Measurements from ENCODE around the gene AFG1L. TPM values are rescaled to one million over a fixed set of nuclear protein-coding genes. Genes with fewer than 3 reads are reported as not detected.

The AFG1L gene
- total and polyA plus RNA-seq, 7 experiments from 2014 or later, result 3.5 to 9.2 (median 6.5) TPM

DNA sequence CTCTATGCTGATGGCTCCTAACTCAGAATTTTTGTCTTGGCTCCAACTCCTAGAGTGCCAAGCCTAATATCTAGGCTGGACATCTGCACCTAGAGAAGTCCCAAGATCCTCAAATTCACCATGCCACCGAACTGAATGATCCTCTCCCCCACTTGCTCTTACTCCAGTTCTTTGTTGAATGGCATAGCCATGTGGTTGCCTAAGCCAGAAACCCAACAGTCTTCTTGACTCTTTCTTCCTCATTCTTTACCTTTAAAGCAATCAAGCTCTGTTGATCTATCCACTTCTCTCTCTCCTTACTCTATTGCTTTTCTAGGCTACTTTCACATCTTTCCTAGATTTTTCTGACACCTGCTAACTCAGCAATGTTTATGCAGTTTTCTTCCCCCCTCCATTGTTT lies 139.4 kb downstream of the AFG1L start:
- H3K36me3 ChIP-seq (ENCODE audit: control insufficient read depth in 2 of 3, insufficient read depth in 3 of 3, low read length in 3 of 3), result no peaks in the 10 kb centered on the region
- H3K9me3 ChIP-seq (ENCODE audit: control insufficient read depth in 2 of 3, low read length in 3 of 3), result no peaks in the 10 kb centered on the region
- Mint-ChIP-seq H3K4me3 (no peak overlapping the region), H3K9me3 (peaks cover 0 to under 1% (median 0%) of the 10 kb centered on the region in 11 donors), H3K4me1 (peaks cover 0 to 11% (median 5%) of the 10 kb centered on the region in 7 donors), H3K27ac (no peak overlapping the region), H3K27me3 (peaks cover 0 to 43% (median 0%) of the 10 kb centered on the region in 5 donors), H3K36me3 (peaks cover 0 to 24% (median 11%) of the 10 kb centered on the region in 5 donors)
- H3K27ac ChIP-seq (ENCODE audit: low read depth, low read length), result no peak overlapping the region
- peaks cover 0 to 3% of the 10 kb centered on the region in 2 donors for H3K4me1 ChIP-seq (ENCODE audit: control insufficient read depth in 2 of 2, insufficient read depth in 2 of 2, low read length in 2 of 2)
- POLR2A ChIA-PET, result no interaction called here
- H3K4me3 ChIP-seq (ENCODE audit: low read length), result no peak overlapping the region
- intact Hi-C loops (cut with micrococcal nuclease), result no loop called here
- no peaks in the 10 kb centered on the region for H3K27me3 ChIP-seq (ENCODE audit: control insufficient read depth in 2 of 2, insufficient read depth in 2 of 2, low read length in 2 of 2)
- CTCF ChIA-PET, result no interaction called here
- no peak for ATAC-seq
- DNase-seq, result no peak

DNA sequence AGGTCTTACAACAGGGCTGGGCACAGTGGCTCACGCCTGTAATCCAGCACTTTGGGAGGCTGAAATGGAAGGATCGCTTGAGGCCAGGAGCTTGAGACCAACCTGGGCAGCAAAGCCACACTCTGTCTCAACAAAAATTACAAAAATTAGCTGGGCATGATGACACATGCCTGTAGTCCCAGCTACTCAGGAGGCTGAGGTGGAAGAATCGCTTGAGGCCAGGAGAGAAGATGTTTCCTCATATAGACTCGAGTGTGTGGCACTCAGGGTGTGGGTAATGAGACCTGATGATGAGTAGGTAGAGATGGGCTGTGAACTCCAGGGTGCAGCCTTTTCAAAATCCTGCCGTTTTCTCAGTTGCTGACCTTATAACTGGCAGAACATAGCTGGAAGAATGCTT lies 140.5 kb downstream of the AFG1L start:
- Histone ChIP-seq H3K4me1 (ENCODE audit: control insufficient read depth in 2 of 2, insufficient read depth in 2 of 2, low read length in 2 of 2) (peaks cover 0 to 3% of the 10 kb centered on the region in 2 donors), H3K27me3 (ENCODE audit: control insufficient read depth in 2 of 2, insufficient read depth in 2 of 2, low read length in 2 of 2) (no peaks in the 10 kb centered on the region), H3K27ac (ENCODE audit: low read depth, low read length) (no peak overlapping the region), H3K36me3 (ENCODE audit: control insufficient read depth in 2 of 3, insufficient read depth in 3 of 3, low read length in 3 of 3) (no peaks in the 10 kb centered on the region), H3K4me3 (ENCODE audit: low read length) (no peak overlapping the region), H3K9me3 (ENCODE audit: control insufficient read depth in 2 of 3, low read length in 3 of 3) (no peaks in the 10 kb centered on the region)
- H3K9me3 Mint-ChIP-seq, result no peaks in the 10 kb centered on the region
- CTCF ChIA-PET, result no interaction called here
- peaks cover 0 to 11% (median 5%) of the 10 kb centered on the region in 7 donors for H3K4me1 Mint-ChIP-seq
- no peak overlapping the region for H3K4me3 Mint-ChIP-seq
- H3K27ac Mint-ChIP-seq, result no peak overlapping the region
- no peak for ATAC-seq
- peaks cover 0 to 40% (median 0%) of the 10 kb centered on the region in 5 donors for H3K27me3 Mint-ChIP-seq
- POLR2A ChIA-PET, result no interaction called here
- DNase-seq, result no peak
- intact Hi-C loops (cut with micrococcal nuclease), result no loop called here
- peaks cover 0 to 23% (median 11%) of the 10 kb centered on the region in 5 donors for H3K36me3 Mint-ChIP-seq

DNA sequence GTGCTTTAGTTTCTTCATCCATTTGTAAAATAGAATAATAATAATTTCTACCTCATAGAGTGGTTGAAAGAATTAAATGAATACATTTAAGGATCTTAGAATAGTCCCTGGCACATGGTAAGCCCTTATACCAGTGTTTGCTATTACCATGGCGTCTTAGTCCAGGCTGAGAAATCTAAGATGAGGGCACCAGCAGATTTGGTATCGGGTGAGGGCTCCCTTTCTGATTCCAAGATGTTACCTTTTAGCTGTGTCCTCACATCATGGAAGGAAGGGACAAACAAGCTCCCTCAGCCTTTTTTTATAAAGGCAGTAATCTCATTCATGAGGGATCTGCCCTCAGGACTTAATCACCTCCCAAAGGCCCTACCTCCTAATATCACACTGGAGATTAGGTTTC lies 141.9 kb downstream of the AFG1L start:
- intact Hi-C loops (cut with micrococcal nuclease), result no loop called here
- DNase-seq, result no peak
- H3K4me1 Mint-ChIP-seq, result peaks cover 0 to 11% (median 5%) of the 10 kb centered on the region in 7 donors
- peaks cover 0 to 40% (median 0%) of the 10 kb centered on the region in 5 donors for H3K27me3 Mint-ChIP-seq
- no peak for ATAC-seq
- H3K4me3 ChIP-seq (ENCODE audit: low read length), result no peak overlapping the region
- ChIA-PET POLR2A (no interaction called here), CTCF (no interaction called here)
- H3K27ac Mint-ChIP-seq, result no peak overlapping the region
- H3K9me3 Mint-ChIP-seq, result no peaks in the 10 kb centered on the region
- H3K27me3 ChIP-seq (ENCODE audit: control insufficient read depth in 2 of 2, insufficient read depth in 2 of 2, low read length in 2 of 2), result no peaks in the 10 kb centered on the region
- peaks cover 0 to 3% of the 10 kb centered on the region in 2 donors for H3K4me1 ChIP-seq (ENCODE audit: control insufficient read depth in 2 of 2, insufficient read depth in 2 of 2, low read length in 2 of 2)
- H3K36me3 Mint-ChIP-seq, result peaks cover 0 to 23% (median 11%) of the 10 kb centered on the region in 5 donors
- no peaks in the 10 kb centered on the region for H3K9me3 ChIP-seq (ENCODE audit: control insufficient read depth in 2 of 3, low read length in 3 of 3)
- H3K36me3 ChIP-seq (ENCODE audit: control insufficient read depth in 2 of 3, insufficient read depth in 3 of 3, low read length in 3 of 3), result no peaks in the 10 kb centered on the region
- H3K4me3 Mint-ChIP-seq, result no peak overlapping the region
- H3K27ac ChIP-seq (ENCODE audit: low read depth, low read length), result no peak overlapping the region

DNA sequence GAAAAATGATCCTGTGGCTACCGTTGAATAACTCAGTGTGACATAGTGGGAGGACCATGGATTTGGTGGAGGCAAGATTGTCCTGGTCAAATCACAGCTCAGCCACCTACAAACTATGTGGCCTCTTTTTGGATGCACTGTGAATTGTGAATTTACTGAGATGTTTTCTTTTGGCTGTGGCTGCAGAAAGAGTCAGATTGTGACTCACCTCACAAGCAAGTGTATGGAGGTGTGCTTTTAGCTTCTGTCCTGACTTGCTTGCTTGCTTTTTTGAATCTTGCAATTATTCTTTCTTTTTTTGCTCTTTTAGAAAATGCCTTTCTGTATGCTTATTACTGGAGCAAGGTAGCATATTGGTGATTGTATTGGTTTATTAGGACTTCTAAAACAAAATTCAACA lies 143.0 kb downstream of the AFG1L start:
- Mint-ChIP-seq H3K27ac (no peak overlapping the region), H3K9me3 (no peaks in the 10 kb centered on the region), H3K36me3 (peaks cover 0 to 13% (median 11%) of the 10 kb centered on the region in 5 donors), H3K27me3 (peaks cover 0 to 48% (median 0%) of the 10 kb centered on the region in 5 donors), H3K4me3 (no peak overlapping the region), H3K4me1 (peaks cover 0 to 3% (median 2%) of the 10 kb centered on the region in 7 donors)
- ChIA-PET CTCF (no interaction called here), POLR2A (no interaction called here)
- no peaks in the 10 kb centered on the region for H3K27me3 ChIP-seq (ENCODE audit: control insufficient read depth in 2 of 2, insufficient read depth in 2 of 2, low read length in 2 of 2)
- H3K36me3 ChIP-seq (ENCODE audit: control insufficient read depth in 2 of 3, insufficient read depth in 3 of 3, low read length in 3 of 3), result no peaks in the 10 kb centered on the region
- H3K9me3 ChIP-seq (ENCODE audit: control insufficient read depth in 2 of 3, low read length in 3 of 3), result no peaks in the 10 kb centered on the region
- ATAC-seq (no peak), DNase-seq (no peak)
- H3K27ac ChIP-seq (ENCODE audit: low read depth, low read length), result no peak overlapping the region
- H3K4me3 ChIP-seq (ENCODE audit: low read length), result no peak overlapping the region
- intact Hi-C loops (cut with micrococcal nuclease), result no loop called here
- H3K4me1 ChIP-seq (ENCODE audit: control insufficient read depth in 2 of 2, insufficient read depth in 2 of 2, low read length in 2 of 2), result peaks cover 0 to under 1% of the 10 kb centered on the region in 2 donors

DNA sequence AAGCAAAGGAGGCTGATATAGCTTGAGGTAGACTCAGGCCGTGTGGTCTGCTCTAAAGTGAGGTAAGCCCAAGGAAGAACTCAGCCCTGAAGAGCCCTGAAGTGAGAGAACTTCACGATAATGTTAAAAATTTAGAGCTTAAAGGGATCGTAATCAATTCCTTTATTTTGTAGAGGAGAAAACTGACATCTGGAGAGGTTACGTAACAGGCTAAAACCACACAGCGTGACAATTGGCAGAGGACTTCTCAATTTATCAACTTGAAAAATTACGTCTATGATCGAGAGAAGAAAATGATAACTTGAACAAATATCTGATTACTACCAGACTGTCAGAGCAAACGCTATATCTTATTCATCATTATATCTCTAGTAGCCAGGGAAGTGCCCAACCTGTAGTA lies 144.1 kb downstream of the AFG1L start:
- ATAC-seq (no peak), DNase-seq (no peak)
- H3K9me3 ChIP-seq (ENCODE audit: control insufficient read depth in 2 of 3, low read length in 3 of 3), result no peaks in the 10 kb centered on the region
- Mint-ChIP-seq H3K9me3 (no peaks in the 10 kb centered on the region), H3K27ac (no peak overlapping the region), H3K36me3 (peaks cover 0 to 17% (median 7%) of the 10 kb centered on the region in 5 donors), H3K27me3 (peaks cover 0 to 53% (median 0%) of the 10 kb centered on the region in 5 donors), H3K4me1 (peaks cover 0 to 6% (median under 1%) of the 10 kb centered on the region in 7 donors), H3K4me3 (no peak overlapping the region)
- ChIA-PET CTCF (no interaction called here), POLR2A (no interaction called here)
- no peak overlapping the region for H3K4me3 ChIP-seq (ENCODE audit: low read length)
- no peaks in the 10 kb centered on the region for H3K27me3 ChIP-seq (ENCODE audit: control insufficient read depth in 2 of 2, insufficient read depth in 2 of 2, low read length in 2 of 2)
- intact Hi-C loops (cut with micrococcal nuclease), result no loop called here
- no peak overlapping the region for H3K27ac ChIP-seq (ENCODE audit: low read depth, low read length)
- no peaks in the 10 kb centered on the region for H3K4me1 ChIP-seq (ENCODE audit: control insufficient read depth in 2 of 2, insufficient read depth in 2 of 2, low read length in 2 of 2)
- no peaks in the 10 kb centered on the region for H3K36me3 ChIP-seq (ENCODE audit: control insufficient read depth in 2 of 3, insufficient read depth in 3 of 3, low read length in 3 of 3)

DNA sequence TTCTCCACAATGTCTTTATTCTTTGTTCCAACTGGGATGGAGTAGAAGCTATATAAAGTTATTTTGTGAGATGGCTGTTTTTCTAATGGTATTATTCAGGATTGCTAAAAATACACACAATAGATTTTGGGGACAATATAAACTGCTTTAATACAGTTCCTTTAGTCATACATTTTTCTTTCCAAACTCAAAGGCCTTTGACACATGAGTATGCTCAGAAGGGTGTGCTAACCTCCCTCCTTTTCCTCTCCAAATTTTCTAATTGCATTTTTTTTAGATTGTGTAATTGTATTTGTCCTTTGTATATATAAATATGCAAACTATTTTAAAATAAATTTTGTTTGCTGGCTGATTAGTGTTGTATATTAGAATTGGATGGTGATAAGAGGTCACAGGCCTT lies 146.3 kb downstream of the AFG1L start:
- no peak overlapping the region for H3K27ac Mint-ChIP-seq
- H3K4me1 ChIP-seq (ENCODE audit: control insufficient read depth in 2 of 2, insufficient read depth in 2 of 2, low read length in 2 of 2), result peaks cover 0 to 17% of the 10 kb centered on the region in 2 donors
- peaks cover 9 to 25% (median 23%) of the 10 kb centered on the region in 7 donors for H3K4me1 Mint-ChIP-seq
- no peaks in the 10 kb centered on the region for H3K27me3 ChIP-seq (ENCODE audit: control insufficient read depth in 2 of 2, insufficient read depth in 2 of 2, low read length in 2 of 2)
- ChIA-PET CTCF (no interaction called here), POLR2A (no interaction called here)
- H3K27ac ChIP-seq (ENCODE audit: low read depth, low read length), result no peak overlapping the region
- no peak for DNase-seq
- no peak overlapping the region for H3K4me3 Mint-ChIP-seq
- intact Hi-C loops (cut with micrococcal nuclease), result no loop called here
- H3K4me3 ChIP-seq (ENCODE audit: low read length), result no peak overlapping the region
- H3K9me3 Mint-ChIP-seq, result no peaks in the 10 kb centered on the region
- H3K36me3 ChIP-seq (ENCODE audit: control insufficient read depth in 2 of 3, insufficient read depth in 3 of 3, low read length in 3 of 3), result no peaks in the 10 kb centered on the region
- H3K36me3 Mint-ChIP-seq, result peaks cover 0 to 17% (median 3%) of the 10 kb centered on the region in 5 donors
- H3K9me3 ChIP-seq (ENCODE audit: control insufficient read depth in 2 of 3, low read length in 3 of 3), result no peaks in the 10 kb centered on the region
- ATAC-seq, result no peak
- H3K27me3 Mint-ChIP-seq, result peaks cover 0 to 48% (median 0%) of the 10 kb centered on the region in 5 donors

DNA sequence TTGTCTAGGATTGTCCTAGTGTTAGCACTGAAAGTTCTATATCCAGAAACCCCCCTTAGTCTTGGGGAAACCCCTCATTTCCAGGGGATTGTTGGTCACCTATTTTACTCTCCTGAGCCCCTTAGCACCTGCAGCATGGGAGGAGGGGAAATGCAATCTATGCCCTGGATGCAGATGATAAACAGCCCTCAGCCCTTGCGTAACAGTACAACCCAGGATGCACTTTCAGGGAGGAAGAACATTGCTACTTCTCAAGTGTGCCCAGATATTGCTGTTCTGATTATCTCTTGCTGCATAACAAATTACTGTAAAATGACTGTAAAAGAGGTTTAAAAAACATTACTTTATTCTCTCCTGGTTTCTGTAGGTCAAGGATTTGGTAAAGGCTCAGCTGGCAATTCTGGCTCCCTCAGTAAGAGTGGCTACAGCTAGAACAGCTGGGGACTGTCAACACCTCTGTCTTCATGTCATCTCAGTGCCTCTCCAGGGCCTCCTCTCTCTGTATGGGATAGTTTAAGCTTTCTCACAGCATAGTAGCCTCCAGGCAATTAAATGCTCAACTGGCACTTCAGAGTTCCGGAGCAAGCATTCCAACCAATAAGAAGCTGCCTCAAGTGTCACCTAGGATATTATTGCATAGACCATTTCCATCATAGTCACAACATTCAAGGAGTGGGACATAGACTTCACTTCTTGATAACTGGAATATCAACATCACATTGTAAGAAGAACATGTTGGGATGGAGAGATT lies 148.1 kb downstream of the AFG1L start:
- H3K36me3 Mint-ChIP-seq, result peaks cover 0 to 15% (median 3%) of the 10 kb centered on the region in 5 donors
- Histone ChIP-seq H3K36me3 (ENCODE audit: control insufficient read depth in 2 of 3, insufficient read depth in 3 of 3, low read length in 3 of 3) (no peaks in the 10 kb centered on the region), H3K4me1 (ENCODE audit: control insufficient read depth in 2 of 2, insufficient read depth in 2 of 2, low read length in 2 of 2) (peaks cover 0 to 19% of the 10 kb centered on the region in 2 donors), H3K9me3 (ENCODE audit: control insufficient read depth in 2 of 3, low read length in 3 of 3) (no peaks in the 10 kb centered on the region), H3K27me3 (ENCODE audit: control insufficient read depth in 2 of 2, insufficient read depth in 2 of 2, low read length in 2 of 2) (no peaks in the 10 kb centered on the region), H3K4me3 (ENCODE audit: low read length) (no peak overlapping the region), H3K27ac (ENCODE audit: low read depth, low read length) (no peak overlapping the region)
- H3K4me3 Mint-ChIP-seq, result no peak overlapping the region
- ATAC-seq (no peak), DNase-seq (no peak)
- H3K27ac Mint-ChIP-seq, result no peak overlapping the region
- ChIA-PET CTCF (no interaction called here), POLR2A (no interaction called here)
- H3K9me3 Mint-ChIP-seq, result no peaks in the 10 kb centered on the region
- peaks cover 9 to 32% (median 24%) of the 10 kb centered on the region in 7 donors for H3K4me1 Mint-ChIP-seq
- intact Hi-C loops (cut with micrococcal nuclease), result no loop called here
- peaks cover 0 to 42% (median 0%) of the 10 kb centered on the region in 5 donors for H3K27me3 Mint-ChIP-seq

Measured in naive thymus-derived CD4-positive, alpha-beta T cell (primary cell).